Measurements from ENCODE around the gene TMEM125.

The TMEM125 gene

GRCh38 chr1:43308635-43309404 lies 39.0 kb downstream of the TMEM125 start:
- H3K27me3 ChIP-seq (ENCODE audit: insufficient read depth, poor library complexity, severe bottlenecking), result no peaks in the 10 kb centered on the region
- TF ChIP-seq CTCF (IDR thresholded peaks at IDR 0.05; ENCODE audit: insufficient read depth, low read length) (no peak), SPI1 (IDR thresholded peaks at IDR 0.05; ENCODE audit: borderline replicate concordance, low read depth) (no peak), POLR2AphosphoS5 (IDR thresholded peaks at IDR 0.05; ENCODE audit: low read depth) (no peak), GABPA (IDR thresholded peaks at IDR 0.05; ENCODE audit: low read depth) (no peak), REST (IDR thresholded peaks at IDR 0.05; ENCODE audit: insufficient replicate concordance, low read depth) (no peak)
- no peak for DNase-seq (ENCODE audit: low read depth in 1 of 2, low spot score in 1 of 2)
- H3K27ac ChIP-seq (replicated peaks), result no peak overlapping the region
- H3K4me3 ChIP-seq (replicated peaks; ENCODE audit: insufficient read depth, low read length), result no peak overlapping the region

- no peak overlapping the region for H3K4me3 ChIP-seq (replicated peaks; ENCODE audit: insufficient read depth, low read length)
Observed at GRCh38 chr1:43309405-43310025, 39.7 kb downstream of the TMEM125 start.

More at GRCh38 chr1:43309405-43310025, 39.7 kb downstream of the TMEM125 start:
- TF ChIP-seq SPI1 (IDR thresholded peaks at IDR 0.05; ENCODE audit: borderline replicate concordance, low read depth) (no peak), POLR2AphosphoS5 (IDR thresholded peaks at IDR 0.05; ENCODE audit: low read depth) (no peak), CTCF (IDR thresholded peaks at IDR 0.05; ENCODE audit: insufficient read depth, low read length) (no peak), GABPA (IDR thresholded peaks at IDR 0.05; ENCODE audit: low read depth) (no peak), REST (IDR thresholded peaks at IDR 0.05; ENCODE audit: insufficient replicate concordance, low read depth) (no peak)
- H3K27me3 ChIP-seq (ENCODE audit: insufficient read depth, poor library complexity, severe bottlenecking), result no peaks in the 10 kb centered on the region
- no peak for DNase-seq (ENCODE audit: low read depth in 1 of 2, low spot score in 1 of 2)
- H3K27ac ChIP-seq (replicated peaks), result no peak overlapping the region
